PC-9 (cell line): Measurements from ENCODE around the gene TAF4B.

Experiments used
- EZH2 ChIP-seq: fragments of 200-600 bp; sonication (generic); IDR thresholded peaks from 2 replicates; pipeline ENCODE4 v1.8.0; 2017; ENCODE audit warnings: antibody characterized with exemption, low read depth
- TF ChIP-seq, protein P1 (sequence below): fragments of 200-600 bp; sonication (generic); conservative IDR thresholded peaks from 2 replicates; pipeline ENCODE4 v1.6.1; 2017; ENCODE audit warnings: mixed run types, antibody characterized with exemption, mild to moderate bottlenecking, moderate library complexity

DNA sequence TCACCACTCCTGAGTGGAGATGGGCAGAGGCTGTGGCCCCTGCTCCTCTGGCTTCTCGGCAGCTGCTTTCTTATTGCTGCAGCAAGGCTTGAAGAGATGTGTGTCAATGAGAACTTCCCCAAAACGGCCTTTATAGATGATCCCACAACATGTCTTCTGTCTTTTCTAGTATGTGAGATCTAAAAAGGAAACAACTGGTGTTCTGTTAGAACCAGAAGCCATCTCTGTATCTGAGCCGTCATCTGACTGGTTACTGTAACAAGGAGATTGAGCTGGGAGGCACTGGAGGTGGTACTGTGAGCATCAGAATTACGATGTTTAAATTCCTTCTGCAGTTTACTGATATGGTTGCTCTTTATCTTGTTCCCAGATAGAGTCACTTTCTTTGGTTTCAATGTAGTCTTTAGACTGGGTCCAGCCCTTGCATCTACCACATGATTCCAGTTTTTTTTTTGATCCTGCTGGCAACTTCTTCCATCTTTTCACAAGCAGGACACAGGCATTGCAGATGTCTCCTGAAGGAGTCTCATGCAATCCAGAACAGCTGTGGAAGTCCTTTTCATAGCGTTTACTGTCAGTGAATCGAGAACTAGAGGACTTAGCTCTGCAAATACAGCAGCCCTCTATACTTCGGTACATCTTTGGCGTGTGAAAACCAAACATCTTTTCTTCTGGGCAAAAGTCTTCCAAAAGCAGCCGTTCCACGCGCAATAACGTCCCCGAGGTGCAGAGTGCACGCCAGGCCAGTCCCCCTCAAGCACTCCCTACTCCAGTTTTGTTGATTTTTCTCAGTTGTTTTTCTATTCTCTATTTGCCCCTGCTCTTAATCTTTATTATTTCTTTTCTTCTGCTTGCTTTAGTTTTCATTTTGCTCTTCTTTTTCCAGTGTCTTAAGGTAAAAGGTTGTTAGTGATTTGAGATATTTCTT is 29.7 kb downstream of the TAF4B start:
- TF ChIP-seq, protein P1, sequence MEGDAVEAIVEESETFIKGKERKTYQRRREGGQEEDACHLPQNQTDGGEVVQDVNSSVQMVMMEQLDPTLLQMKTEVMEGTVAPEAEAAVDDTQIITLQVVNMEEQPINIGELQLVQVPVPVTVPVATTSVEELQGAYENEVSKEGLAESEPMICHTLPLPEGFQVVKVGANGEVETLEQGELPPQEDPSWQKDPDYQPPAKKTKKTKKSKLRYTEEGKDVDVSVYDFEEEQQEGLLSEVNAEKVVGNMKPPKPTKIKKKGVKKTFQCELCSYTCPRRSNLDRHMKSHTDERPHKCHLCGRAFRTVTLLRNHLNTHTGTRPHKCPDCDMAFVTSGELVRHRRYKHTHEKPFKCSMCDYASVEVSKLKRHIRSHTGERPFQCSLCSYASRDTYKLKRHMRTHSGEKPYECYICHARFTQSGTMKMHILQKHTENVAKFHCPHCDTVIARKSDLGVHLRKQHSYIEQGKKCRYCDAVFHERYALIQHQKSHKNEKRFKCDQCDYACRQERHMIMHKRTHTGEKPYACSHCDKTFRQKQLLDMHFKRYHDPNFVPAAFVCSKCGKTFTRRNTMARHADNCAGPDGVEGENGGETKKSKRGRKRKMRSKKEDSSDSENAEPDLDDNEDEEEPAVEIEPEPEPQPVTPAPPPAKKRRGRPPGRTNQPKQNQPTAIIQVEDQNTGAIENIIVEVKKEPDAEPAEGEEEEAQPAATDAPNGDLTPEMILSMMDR: no peak
- TF ChIP-seq EZH2: no peak
